HEK293 (cell line): ENCODE results near the gene BEND7.

Experiments used
- CTCF ChIA-PET: fragments of 350-600 bp; formaldehyde crosslinking; extraction: SDS; loops from one replicate; lab custom pipeline; 2021; ENCODE audit warnings: antibody characterized with exemption; lab: Yijun Ruan, JAX
- POLR2A ChIA-PET: fragments of 300-600 bp; formaldehyde crosslinking; extraction: SDS; loops from one replicate; lab custom pipeline; 2020; ENCODE audit warnings: antibody characterized with exemption, inconsistent platforms; lab: Yijun Ruan, JAX
- H3K27ac ChIP-seq: fragments of 200-500 bp; sonication (Bioruptor generic); 2 replicates; pipeline ENCODE4 v1.5.1; 2014; ENCODE audit warnings: low read depth, low read length, control low read depth, inconsistent platforms; ENCODE audit errors: extremely low read depth
- H3K36me3 ChIP-seq, 2 experiments: fragments of 200-500 bp in 1 of 2; sonication (Bioruptor generic) in 1 of 2; 1 replicate in 1 of 2; 2 replicates in 1 of 2; pipeline ENCODE4 v1.5.1; 2014 to 2017; ENCODE audit warnings: inconsistent platforms in 2 of 2, low read length in 2 of 2; ENCODE audit not compliant: control insufficient read depth in 2 of 2, insufficient read depth in 1 of 2
- H3K4me1 ChIP-seq: fragments of 200-500 bp; sonication (Bioruptor generic); 2 replicates; pipeline ENCODE4 v1.5.1; 2014; ENCODE audit warnings: mild to moderate bottlenecking, low read length, inconsistent platforms; ENCODE audit not compliant: control insufficient read depth, insufficient read depth
- H3K4me3 ChIP-seq: 2 replicates; pipeline ENCODE4 v1.5.1; 2011; ENCODE audit warnings: low read depth, mild to moderate bottlenecking, control low read depth, low read length, moderate library complexity
- H3K9me3 ChIP-seq: fragments of 200-500 bp; sonication (Bioruptor generic); 2 replicates; pipeline ENCODE4 v1.5.1; 2014; ENCODE audit warnings: low read depth, low read length, inconsistent platforms; ENCODE audit not compliant: control insufficient read depth, insufficient read depth
- BCL6B ChIP-seq: fragments of 450-650 bp; formaldehyde crosslinking; IDR thresholded peaks from 2 replicates; pipeline ENCODE4 v1.5.1; 2017; ENCODE audit warnings: missing biosample characterization, missing genetic modification characterization
- ELK4 ChIP-seq: IDR thresholded peaks from 2 replicates; pipeline ENCODE4 v1.6.1; 2011; ENCODE audit warnings: mild to moderate bottlenecking, low read depth, low read length, borderline replicate concordance
- OVOL3 ChIP-seq: fragments of 450-650 bp; formaldehyde crosslinking; IDR thresholded peaks from 2 replicates; pipeline ENCODE4 v1.5.1; 2016; ENCODE audit warnings: missing biosample characterization, missing genetic modification characterization
- PRDM4 ChIP-seq: fragments of 450-650 bp; formaldehyde crosslinking; IDR thresholded peaks from 2 replicates; pipeline ENCODE4 v1.5.1; 2017; ENCODE audit warnings: missing biosample characterization, missing genetic modification characterization
- SP7 ChIP-seq: fragments of 450-650 bp; formaldehyde crosslinking; IDR thresholded peaks from 2 replicates; pipeline ENCODE4 v1.5.1; 2016; ENCODE audit warnings: missing biosample characterization, missing genetic modification characterization
- TSHZ1 ChIP-seq: fragments of 450-650 bp; formaldehyde crosslinking; IDR thresholded peaks from 2 replicates; pipeline ENCODE4 v1.5.1; 2016; ENCODE audit warnings: missing biosample characterization, missing genetic modification characterization, borderline replicate concordance
- ZBTB49 ChIP-seq: fragments of 450-650 bp; formaldehyde crosslinking; IDR thresholded peaks from 2 replicates; pipeline ENCODE4 v1.5.1; 2016; ENCODE audit warnings: missing biosample characterization, missing genetic modification characterization, low read depth
- ZFHX2 ChIP-seq: fragments of 450-650 bp; formaldehyde crosslinking; conservative IDR thresholded peaks from 2 replicates; pipeline ENCODE4 v1.5.1; 2016; ENCODE audit warnings: missing biosample characterization, missing genetic modification characterization
- ZNF10 ChIP-seq: fragments of 450-650 bp; formaldehyde crosslinking; IDR thresholded peaks from 2 replicates; pipeline ENCODE4 v1.5.1; 2017; ENCODE audit warnings: missing biosample characterization, missing genetic modification characterization
- ZNF16 ChIP-seq: fragments of 450-650 bp; formaldehyde crosslinking; IDR thresholded peaks from 2 replicates; pipeline ENCODE4 v1.5.1; 2016; ENCODE audit warnings: low read depth, missing biosample characterization, missing genetic modification characterization
- ZNF202 ChIP-seq: fragments of 450-650 bp; formaldehyde crosslinking; IDR thresholded peaks from 2 replicates; pipeline ENCODE4 v1.5.1; 2016; ENCODE audit warnings: missing biosample characterization, missing genetic modification characterization, borderline replicate concordance
- ZNF350 ChIP-seq: fragments of 450-650 bp; formaldehyde crosslinking; IDR thresholded peaks from 2 replicates; pipeline ENCODE4 v1.5.0; 2017; ENCODE audit warnings: missing biosample characterization, mild to moderate bottlenecking, missing genetic modification characterization
- ZNF404 ChIP-seq: fragments of 450-650 bp; formaldehyde crosslinking; IDR thresholded peaks from 2 replicates; pipeline ENCODE4 v1.5.1; 2017; ENCODE audit warnings: missing biosample characterization, missing genetic modification characterization
- ZNF416 ChIP-seq: fragments of 450-650 bp; formaldehyde crosslinking; IDR thresholded peaks from 2 replicates; pipeline ENCODE4 v1.5.1; 2016; ENCODE audit warnings: missing biosample characterization, missing genetic modification characterization
- ZNF423 ChIP-seq: fragments of 450-650 bp; formaldehyde crosslinking; IDR thresholded peaks from 2 replicates; pipeline ENCODE4 v1.5.1; 2016; ENCODE audit warnings: missing biosample characterization, missing genetic modification characterization
- ZNF48 ChIP-seq: fragments of 450-650 bp; formaldehyde crosslinking; IDR thresholded peaks from 2 replicates; pipeline ENCODE4 v1.5.1; 2016; ENCODE audit warnings: missing biosample characterization, missing genetic modification characterization
- ZNF488 ChIP-seq: fragments of 450-650 bp; formaldehyde crosslinking; IDR thresholded peaks from 2 replicates; pipeline ENCODE4 v1.5.1; 2016; ENCODE audit warnings: missing biosample characterization, missing genetic modification characterization
- ZNF549 ChIP-seq: fragments of 450-650 bp; IDR thresholded peaks from 2 replicates; pipeline ENCODE4 v1.5.1; 2018; ENCODE audit warnings: missing biosample characterization, missing genetic modification characterization, mild to moderate bottlenecking, inconsistent platforms, moderate library complexity
- ZNF610 ChIP-seq: fragments of 450-650 bp; formaldehyde crosslinking; IDR thresholded peaks from 2 replicates; pipeline ENCODE4 v1.5.1; 2016; ENCODE audit warnings: missing biosample characterization, missing genetic modification characterization, borderline replicate concordance

BEND7 gene

GRCh38 chr10:13518076-13518692 lies 10.6 kb downstream of the BEND7 start:
- Histone ChIP-seq H3K4me3 (no peak overlapping the region), H3K4me1 (no peaks in the 10 kb centered on the region), H3K27ac (no peak overlapping the region), H3K9me3 (no peaks in the 10 kb centered on the region), H3K36me3 (peaks cover 0 to 47% of the 10 kb centered on the region in 2 experiments; a peak in 1 of 3 replicates)
- TF ChIP-seq BCL6B (tag by site-specific recombination) (no peak), ZNF48 (tag by site-specific recombination) (no peak), ZNF423 (tag by site-specific recombination) (no peak), ZNF404 (tag by site-specific recombination) (no peak), ZNF549 (no peak)
- CTCF ChIA-PET = interaction anchor here (0.6 to 1.1 kb wide), 3 partner anchors 9 to 103 kb away, joined by 3 to 6 read pairs (median 3); no protein-coding TSS in a partner anchor
- POLR2A ChIA-PET = no interaction called here

- Histone ChIP-seq H3K9me3 (no peaks in the 10 kb centered on the region), H3K36me3 (peaks cover 0 to 45% of the 10 kb centered on the region in 2 experiments; a peak in 1 of 3 replicates), H3K4me3 (no peak overlapping the region), H3K27ac (no peak overlapping the region), H3K4me1 (no peaks in the 10 kb centered on the region)
- ChIA-PET POLR2A (no interaction called here), CTCF (interaction anchor here (0.6 to 1.1 kb wide), 2 partner anchors 9 to 103 kb away, joined by 3 read pairs; no protein-coding TSS in a partner anchor)
- TF ChIP-seq ZNF10 (tag by site-specific recombination) (no peak), ZNF350 (tag by site-specific recombination) (no peak), ZBTB49 (tag by site-specific recombination) (no peak), ZNF416 (tag by site-specific recombination) (no peak), ZNF16 (no peak), ZNF488 (tag by site-specific recombination) (no peak), ELK4 (no peak), TSHZ1 (tag by site-specific recombination) (no peak), ZNF610 (tag by site-specific recombination) (no peak), ZFHX2 (tag by site-specific recombination) (no peak), ZNF202 (tag by site-specific recombination) (no peak), OVOL3 (no peak), SP7 (tag by site-specific recombination) (no peak), PRDM4 (no peak)
Measured at GRCh38 chr10:13517675-13518074, 11.1 kb downstream of the BEND7 start.
